OCI-LY3 (cell line): ENCODE measurements around the gene HSPG2.

Experiments used
- EZH2phosphoT487 ChIP-seq: fragments of 200-600 bp; shearing (Covaris generic); IDR thresholded peaks from 2 replicates; pipeline ENCODE4 v1.6.1; 2018; ENCODE audit warnings: antibody characterized with exemption, mixed run types, low read depth
- TF ChIP-seq, protein P1 (sequence below): fragments of 200-600, 300-600 bp; sonication (generic); IDR thresholded peaks from 2 replicates; pipeline ENCODE4 v1.5.1; 2014; ENCODE audit warnings: antibody characterized with exemption, low read length, low read depth

DNA sequence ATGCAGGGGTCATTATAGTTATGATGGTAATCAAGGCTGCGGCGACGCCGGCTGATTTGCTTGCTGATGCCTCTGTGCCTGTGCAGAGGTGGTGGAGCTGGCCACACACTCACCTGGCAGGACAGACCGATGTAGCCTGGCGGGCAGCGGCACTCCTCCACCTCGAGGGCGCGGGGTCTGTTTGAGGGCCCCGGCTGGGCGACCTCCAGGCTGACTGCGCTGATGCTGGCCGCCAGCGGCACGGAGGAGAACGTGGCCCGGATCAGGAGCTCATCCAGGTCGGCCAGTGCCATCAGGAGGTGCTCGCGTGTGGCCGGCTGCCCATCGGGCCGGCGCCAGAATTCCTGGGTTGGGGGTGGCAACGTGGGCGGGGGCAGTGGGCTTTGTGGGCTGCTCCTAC lies 72.4 kb downstream of the HSPG2 start:
- TF ChIP-seq, protein P1, sequence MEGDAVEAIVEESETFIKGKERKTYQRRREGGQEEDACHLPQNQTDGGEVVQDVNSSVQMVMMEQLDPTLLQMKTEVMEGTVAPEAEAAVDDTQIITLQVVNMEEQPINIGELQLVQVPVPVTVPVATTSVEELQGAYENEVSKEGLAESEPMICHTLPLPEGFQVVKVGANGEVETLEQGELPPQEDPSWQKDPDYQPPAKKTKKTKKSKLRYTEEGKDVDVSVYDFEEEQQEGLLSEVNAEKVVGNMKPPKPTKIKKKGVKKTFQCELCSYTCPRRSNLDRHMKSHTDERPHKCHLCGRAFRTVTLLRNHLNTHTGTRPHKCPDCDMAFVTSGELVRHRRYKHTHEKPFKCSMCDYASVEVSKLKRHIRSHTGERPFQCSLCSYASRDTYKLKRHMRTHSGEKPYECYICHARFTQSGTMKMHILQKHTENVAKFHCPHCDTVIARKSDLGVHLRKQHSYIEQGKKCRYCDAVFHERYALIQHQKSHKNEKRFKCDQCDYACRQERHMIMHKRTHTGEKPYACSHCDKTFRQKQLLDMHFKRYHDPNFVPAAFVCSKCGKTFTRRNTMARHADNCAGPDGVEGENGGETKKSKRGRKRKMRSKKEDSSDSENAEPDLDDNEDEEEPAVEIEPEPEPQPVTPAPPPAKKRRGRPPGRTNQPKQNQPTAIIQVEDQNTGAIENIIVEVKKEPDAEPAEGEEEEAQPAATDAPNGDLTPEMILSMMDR: no peak
- no peak for TF ChIP-seq EZH2phosphoT487
